ENCODE data around the gene SREBF1.

- TF ChIP-seq CTCF (IDR thresholded peaks at IDR 0.05) (no peak), POLR2AphosphoS5 (IDR thresholded peaks at IDR 0.05) (no peak)
These were observed 34.8 kb downstream of the SREBF1 start for GRCh38 chr17:17801800-17802481.

Data from stomach (tissue), 4 donors.